ENCODE measurements around the gene SETBP1. TPM values are rescaled to one million over a fixed set of nuclear protein-coding genes. Genes with fewer than 3 reads are reported as not detected.

Gene SETBP1
- total RNA-seq, 1 experiment from 2014 or later: 14.0 TPM

DNA sequence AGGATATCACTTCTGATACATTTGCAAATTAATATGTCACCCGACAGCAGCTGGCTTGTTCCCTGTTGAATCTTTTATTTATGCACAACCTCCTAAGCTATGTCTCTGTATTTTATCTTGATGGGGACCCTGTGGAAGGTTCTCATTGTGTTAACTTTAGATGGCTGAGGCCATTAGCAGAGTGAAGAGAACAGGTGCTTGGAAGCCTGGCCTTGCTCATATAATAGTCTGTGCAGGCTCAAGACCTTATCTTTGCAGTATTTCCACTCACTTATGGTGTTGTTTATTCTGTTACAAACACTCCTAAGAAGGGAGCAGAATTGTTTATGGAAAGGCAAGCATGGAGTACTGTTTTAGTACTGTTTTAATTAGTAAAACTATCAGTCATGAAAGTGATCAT is 107.6 kb downstream of the SETBP1 start:
- Histone ChIP-seq H3K4me3 (ENCODE audit: low read depth, low read length, poor library complexity, severe bottlenecking) (no peak overlapping the region), H3K9me3 (ENCODE audit: low read depth, low read length, poor library complexity, severe bottlenecking) (no peaks in the 10 kb centered on the region), H3K4me1 (ENCODE audit: insufficient read depth, low read length, poor library complexity, severe bottlenecking) (peaks cover 11% of the 10 kb centered on the region), H3K27me3 (replicated peaks; ENCODE audit: insufficient read depth, low read depth, low read length, poor library complexity) (no peaks in the 10 kb centered on the region), H3K36me3 (ENCODE audit: insufficient read depth, low read length, poor library complexity, severe bottlenecking) (no peaks in the 10 kb centered on the region), H3K27ac (ENCODE audit: low read depth, low read length, poor library complexity, severe bottlenecking) (no peak overlapping the region)
- DNase-seq (ENCODE audit: low spot score): no peak
- no peak for TF ChIP-seq EZH2 (IDR thresholded peaks at IDR 0.05; ENCODE audit: borderline replicate concordance, low read depth, low read length, poor library complexity, severe bottlenecking)
- TF ChIP-seq, protein P1, sequence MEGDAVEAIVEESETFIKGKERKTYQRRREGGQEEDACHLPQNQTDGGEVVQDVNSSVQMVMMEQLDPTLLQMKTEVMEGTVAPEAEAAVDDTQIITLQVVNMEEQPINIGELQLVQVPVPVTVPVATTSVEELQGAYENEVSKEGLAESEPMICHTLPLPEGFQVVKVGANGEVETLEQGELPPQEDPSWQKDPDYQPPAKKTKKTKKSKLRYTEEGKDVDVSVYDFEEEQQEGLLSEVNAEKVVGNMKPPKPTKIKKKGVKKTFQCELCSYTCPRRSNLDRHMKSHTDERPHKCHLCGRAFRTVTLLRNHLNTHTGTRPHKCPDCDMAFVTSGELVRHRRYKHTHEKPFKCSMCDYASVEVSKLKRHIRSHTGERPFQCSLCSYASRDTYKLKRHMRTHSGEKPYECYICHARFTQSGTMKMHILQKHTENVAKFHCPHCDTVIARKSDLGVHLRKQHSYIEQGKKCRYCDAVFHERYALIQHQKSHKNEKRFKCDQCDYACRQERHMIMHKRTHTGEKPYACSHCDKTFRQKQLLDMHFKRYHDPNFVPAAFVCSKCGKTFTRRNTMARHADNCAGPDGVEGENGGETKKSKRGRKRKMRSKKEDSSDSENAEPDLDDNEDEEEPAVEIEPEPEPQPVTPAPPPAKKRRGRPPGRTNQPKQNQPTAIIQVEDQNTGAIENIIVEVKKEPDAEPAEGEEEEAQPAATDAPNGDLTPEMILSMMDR (conservative IDR thresholded peaks at IDR 0.05; ENCODE audit: low read depth, low read length): no peak
- ChIA-PET CTCF (no interaction called here), POLR2A (ENCODE audit: low non-redundant PET) (no interaction called here)
- intact Hi-C loops (cut with micrococcal nuclease; ENCODE audit: unreplicated experiment): no loop called here
- BruUV-seq (replicated peaks): no TSS peak

- TF ChIP-seq, protein P1 (conservative IDR thresholded peaks at IDR 0.05; ENCODE audit: low read depth, low read length): no peak
- TF ChIP-seq EZH2 (IDR thresholded peaks at IDR 0.05; ENCODE audit: borderline replicate concordance, low read depth, low read length, poor library complexity, severe bottlenecking): no peak
- ChIA-PET CTCF (no interaction called here), POLR2A (ENCODE audit: low non-redundant PET) (no interaction called here)
- Histone ChIP-seq H3K4me3 (ENCODE audit: low read depth, low read length, poor library complexity, severe bottlenecking) (no peak overlapping the region), H3K9me3 (ENCODE audit: low read depth, low read length, poor library complexity, severe bottlenecking) (no peaks in the 10 kb centered on the region), H3K27me3 (replicated peaks; ENCODE audit: insufficient read depth, low read depth, low read length, poor library complexity) (no peaks in the 10 kb centered on the region), H3K27ac (ENCODE audit: low read depth, low read length, poor library complexity, severe bottlenecking) (no peak overlapping the region), H3K36me3 (ENCODE audit: insufficient read depth, low read length, poor library complexity, severe bottlenecking) (no peaks in the 10 kb centered on the region), H3K4me1 (ENCODE audit: insufficient read depth, low read length, poor library complexity, severe bottlenecking) (peaks cover 11% of the 10 kb centered on the region)
- no TSS peak for BruUV-seq (replicated peaks)
- peak; percentile 27 for DNase-seq (ENCODE audit: low spot score)
- intact Hi-C loops (cut with micrococcal nuclease; ENCODE audit: unreplicated experiment): no loop called here
These were observed 109.0 kb downstream of the SETBP1 start for GRCh38 chr18:44789710-44790109.

GRCh38 chr18:44790860-44791259 is 110.2 kb downstream of the SETBP1 start:
- no peaks in the 10 kb centered on the region for H3K9me3 ChIP-seq (ENCODE audit: low read depth, low read length, poor library complexity, severe bottlenecking)
- no peak overlapping the region for H3K4me3 ChIP-seq (ENCODE audit: low read depth, low read length, poor library complexity, severe bottlenecking)
- no peak for TF ChIP-seq EZH2 (IDR thresholded peaks at IDR 0.05; ENCODE audit: borderline replicate concordance, low read depth, low read length, poor library complexity, severe bottlenecking)
- TF ChIP-seq, protein P1 (conservative IDR thresholded peaks at IDR 0.05; ENCODE audit: low read depth, low read length): no peak
- no peaks in the 10 kb centered on the region for H3K27me3 ChIP-seq (replicated peaks; ENCODE audit: insufficient read depth, low read depth, low read length, poor library complexity)
- POLR2A ChIA-PET (ENCODE audit: low non-redundant PET): no interaction called here
- intact Hi-C loops (cut with micrococcal nuclease; ENCODE audit: unreplicated experiment): no loop called here
- H3K27ac ChIP-seq (ENCODE audit: low read depth, low read length, poor library complexity, severe bottlenecking): no peak overlapping the region
- BruUV-seq (replicated peaks): no TSS peak
- CTCF ChIA-PET: no interaction called here
- no peak for DNase-seq (ENCODE audit: low spot score)
- H3K4me1 ChIP-seq (ENCODE audit: insufficient read depth, low read length, poor library complexity, severe bottlenecking): peaks cover 11% of the 10 kb centered on the region
- H3K36me3 ChIP-seq (ENCODE audit: insufficient read depth, low read length, poor library complexity, severe bottlenecking): no peaks in the 10 kb centered on the region
